IPS-15b (cell line): Measurements from ENCODE around the gene NGRN.
A peak's percentile ranks its signal among the peaks of the same experiment; 100 is the strongest.
"Not testable (repeated sequence)": the region's sequence is repeated elsewhere in the genome, so short reads cannot be mapped to it uniquely, and the experiment has no call there.

Experiments
- H3K27me3 ChIP-seq: one replicate; pipeline ENCODE4 v1.6.1; 2013; ENCODE audit warnings: low read length; ENCODE audit not compliant: control insufficient read depth, insufficient read depth
- H3K36me3 ChIP-seq: one replicate; pipeline ENCODE4 v1.6.1; 2013; ENCODE audit warnings: low read length; ENCODE audit not compliant: control insufficient read depth, insufficient read depth
- H3K4me1 ChIP-seq: one replicate; pipeline ENCODE4 v1.6.1; 2013; ENCODE audit warnings: mild to moderate bottlenecking, low read length; ENCODE audit not compliant: control insufficient read depth, insufficient read depth
- H3K4me3 ChIP-seq: one replicate; pipeline ENCODE4 v1.5.1; 2013; ENCODE audit warnings: low read depth, low read length
- H3K9ac ChIP-seq: one replicate; pipeline ENCODE4 v1.6.1; 2013; ENCODE audit warnings: low read depth, mild to moderate bottlenecking, low read length
- H3K9me3 ChIP-seq: one replicate; pipeline ENCODE4 v1.6.1; 2013; ENCODE audit warnings: mild to moderate bottlenecking, low read length; ENCODE audit not compliant: control insufficient read depth, insufficient read depth

NGRN gene

GRCh38 chr15:90240856-90241255 is 24.6 kb upstream of the NGRN start:
- H3K9me3 ChIP-seq, result no peaks in the 10 kb centered on the region
- H3K36me3 ChIP-seq, result peaks cover 3% of the 10 kb centered on the region
- no peaks in the 10 kb centered on the region for H3K27me3 ChIP-seq
- no peak overlapping the region for H3K4me3 ChIP-seq
- H3K9ac ChIP-seq, result no peak overlapping the region
- no peaks in the 10 kb centered on the region for H3K4me1 ChIP-seq

GRCh38 chr15:90241343-90242192 is 23.9 kb upstream of the NGRN start:
- Histone ChIP-seq H3K27me3 (no peaks in the 10 kb centered on the region), H3K9ac (no peak overlapping the region), H3K36me3 (peaks cover 3% of the 10 kb centered on the region), H3K4me1 (no peaks in the 10 kb centered on the region), H3K4me3 (no peak overlapping the region), H3K9me3 (no peaks in the 10 kb centered on the region)

DNA sequence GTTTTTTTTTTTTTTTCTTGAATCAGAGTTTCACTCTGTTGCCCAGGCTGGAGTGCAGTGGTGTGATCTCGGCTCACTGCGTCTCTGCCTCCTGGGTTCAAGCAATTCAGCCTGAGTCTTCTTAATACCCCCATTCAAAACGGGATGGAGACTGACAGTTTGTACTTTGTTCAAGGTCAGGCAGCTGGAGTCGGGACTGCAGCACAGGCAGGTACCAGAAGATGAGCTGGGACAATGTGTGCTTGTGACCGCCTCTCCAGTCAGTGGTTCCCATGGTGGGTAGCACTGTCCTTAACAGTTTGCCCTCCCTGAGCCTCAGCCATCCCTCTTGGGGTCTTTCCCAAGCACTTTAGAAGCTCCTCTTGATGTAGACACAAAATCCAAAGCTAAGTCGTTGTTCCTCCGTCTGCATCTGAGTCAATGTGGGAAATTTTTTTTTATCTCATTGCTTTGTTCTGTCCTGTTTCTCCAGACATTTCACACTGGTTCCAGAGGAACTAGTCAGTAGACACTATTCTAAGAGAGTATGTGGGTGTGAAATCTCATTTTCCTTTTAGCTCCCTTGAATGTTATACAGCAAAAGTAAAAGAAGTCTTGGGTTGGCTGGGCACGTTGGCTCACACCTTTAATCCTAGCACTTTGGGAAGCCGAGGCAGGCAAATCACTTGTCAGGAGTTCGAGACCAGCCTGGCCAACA is 21.4 kb upstream of the NGRN start:
- H3K9me3 ChIP-seq, result no peaks in the 10 kb centered on the region

DNA sequence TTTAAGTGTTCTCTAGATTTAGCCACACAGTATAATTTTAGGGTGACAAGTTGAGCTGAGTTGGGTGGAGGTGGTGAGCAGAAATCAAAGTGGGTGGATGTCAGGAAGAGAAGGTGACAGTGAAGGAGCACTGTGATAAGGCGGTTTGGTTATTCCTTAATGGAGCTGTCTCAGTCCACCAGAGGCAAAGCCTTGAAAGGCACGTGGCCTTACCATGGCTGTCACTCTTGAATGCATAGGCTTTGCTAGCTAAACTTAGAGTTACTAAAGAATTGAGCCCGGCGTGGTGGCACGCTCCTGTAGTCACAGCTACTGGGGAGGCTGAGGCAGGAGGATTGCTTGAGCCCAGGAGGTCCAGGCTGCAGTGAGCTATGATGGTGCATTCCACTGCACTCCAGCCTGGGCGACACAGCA is 16.7 kb upstream of the NGRN start:
- Histone ChIP-seq H3K4me3 (no peak overlapping the region), H3K36me3 (no peaks in the 10 kb centered on the region), H3K9ac (no peak overlapping the region)

More for the DNA sequence above, 21.4 kb upstream of the NGRN start:
- Histone ChIP-seq H3K4me3 (no peak overlapping the region), H3K9ac (no peak overlapping the region), H3K36me3 (peaks cover 3% of the 10 kb centered on the region), H3K4me1 (no peaks in the 10 kb centered on the region), H3K27me3 (peaks cover 2% of the 10 kb centered on the region)

DNA sequence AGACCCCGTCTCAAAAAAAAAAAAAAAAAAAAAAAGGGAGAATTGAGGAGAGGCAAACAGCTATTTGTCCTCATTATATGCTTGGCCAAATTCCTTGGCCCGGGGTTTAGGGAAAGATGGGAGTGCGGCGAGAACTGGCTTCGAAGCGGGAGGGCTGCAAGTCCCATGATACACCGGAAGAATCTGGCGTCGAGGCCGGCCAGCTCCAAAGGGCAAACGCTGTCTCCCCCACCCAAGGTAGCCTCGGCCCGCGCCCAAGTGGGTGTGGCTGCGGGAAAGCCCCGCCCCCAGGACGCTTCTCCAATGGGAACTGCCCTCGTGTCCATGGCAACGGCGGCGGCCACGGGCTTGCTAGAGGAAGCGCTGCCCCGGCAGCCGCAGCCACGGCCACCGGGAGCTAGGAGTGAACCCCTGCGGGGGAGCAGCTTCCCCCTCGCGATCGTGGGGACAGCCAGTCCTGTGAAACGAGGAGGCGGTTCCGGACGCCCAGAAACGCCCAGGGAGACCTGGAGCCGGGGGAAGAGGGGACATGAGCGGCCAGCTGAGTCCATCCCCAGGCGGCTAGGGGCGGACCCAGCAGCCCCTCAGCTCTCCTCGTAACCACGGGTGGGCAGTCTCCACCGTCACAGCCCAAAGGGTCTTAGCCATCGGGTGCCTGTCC is 16.1 kb upstream of the NGRN start, which contains the start of gene TTLL13:
TSS of gene TTLL13 (plus strand) at position 354 of the 661 bp plus-strand sequence. CDS start 1,075 bp downstream, outside the sequence.
- Histone ChIP-seq H3K9me3 (no peaks in the 10 kb centered on the region), H3K9ac (no peak within 1 kb of the TSS), H3K36me3 (no peaks in the 10 kb centered on the region), H3K4me1 (no peaks in the 10 kb centered on the region), H3K4me3 (peak within 1 kb of the TSS; percentile 61), H3K27me3 (peaks cover 11% of the 10 kb centered on the region)

More for the DNA sequence above, 16.7 kb upstream of the NGRN start:
- no peaks in the 10 kb centered on the region for H3K9me3 ChIP-seq
- H3K4me1 ChIP-seq, result no peaks in the 10 kb centered on the region
- peaks cover 11% of the 10 kb centered on the region for H3K27me3 ChIP-seq

- Histone ChIP-seq H3K4me1 (no peaks in the 10 kb centered on the region), H3K9ac (no peak overlapping the region), H3K36me3 (no peaks in the 10 kb centered on the region), H3K27me3 (no peaks in the 10 kb centered on the region), H3K4me3 (no peak overlapping the region), H3K9me3 (no peaks in the 10 kb centered on the region)
These were observed 7.7 kb upstream of the NGRN start for GRCh38 chr15:90257776-90258175.

DNA sequence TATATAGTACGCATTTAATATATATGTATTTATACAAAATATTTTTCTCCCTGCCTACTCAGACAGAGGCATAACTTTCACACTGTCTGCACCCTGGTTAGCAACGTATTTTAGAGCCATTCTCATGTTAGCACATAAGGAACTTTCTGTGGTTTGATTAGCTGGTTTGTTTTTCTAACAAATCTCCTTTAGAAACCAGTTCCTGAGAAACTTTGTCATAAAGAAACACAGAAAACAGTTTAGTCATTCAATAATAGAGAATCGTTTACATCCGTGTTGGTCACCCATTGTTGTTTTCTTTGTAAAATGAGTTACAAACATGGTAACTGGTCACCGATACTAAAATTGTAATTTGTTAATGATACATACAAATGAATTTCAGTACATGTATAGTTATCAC is 5.9 kb upstream of the NGRN start:
- no peak overlapping the region for H3K4me3 ChIP-seq
- H3K9me3 ChIP-seq, result no peaks in the 10 kb centered on the region
- no peak overlapping the region for H3K9ac ChIP-seq
- no peaks in the 10 kb centered on the region for H3K36me3 ChIP-seq
- H3K4me1 ChIP-seq, result no peaks in the 10 kb centered on the region
- H3K27me3 ChIP-seq, result no peaks in the 10 kb centered on the region

DNA sequence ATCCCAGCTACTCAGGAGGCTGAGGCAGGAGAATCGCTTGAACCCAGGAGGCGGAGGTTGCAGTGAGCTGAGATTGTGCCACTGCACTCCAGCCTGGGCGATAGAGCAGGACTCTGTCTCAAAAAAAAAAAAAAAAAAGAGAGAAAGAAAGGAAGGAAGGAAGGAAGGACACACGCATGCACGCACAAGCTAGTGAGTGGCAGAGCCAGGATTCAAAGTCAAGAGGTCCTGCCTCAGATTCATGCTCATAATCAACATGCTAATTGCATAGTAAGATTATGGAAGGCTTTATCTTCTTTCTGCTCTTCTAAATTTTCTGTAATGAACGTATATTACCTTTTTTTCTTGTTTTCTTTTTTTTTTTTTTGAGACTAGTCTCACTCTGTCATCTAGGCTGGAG is 4.7 kb upstream of the NGRN start:
- H3K36me3 ChIP-seq, H3K4me1 ChIP-seq, H3K27me3 ChIP-seq, H3K9ac ChIP-seq, H3K4me3 ChIP-seq, H3K9me3 ChIP-seq: not testable (repeated sequence)

DNA sequence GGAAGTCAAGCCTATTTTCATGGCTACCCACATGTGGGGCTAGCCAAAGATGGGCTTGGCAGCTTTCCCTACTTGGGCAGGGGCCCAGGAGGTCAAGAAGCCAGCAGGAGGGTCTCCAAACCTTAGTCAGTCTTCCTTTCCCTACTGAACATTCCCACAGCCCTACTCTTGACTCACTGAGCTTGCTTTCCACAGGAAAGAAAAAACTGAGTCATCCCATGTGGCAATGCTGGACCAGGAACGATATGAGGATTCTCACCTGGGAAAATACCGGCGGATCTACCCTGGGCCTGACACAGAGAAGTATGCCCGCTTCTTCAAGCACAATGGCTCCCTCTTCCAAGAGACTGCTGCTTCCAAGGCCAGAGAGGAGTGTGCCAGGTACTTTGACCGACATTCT is 3.7 kb upstream of the NGRN start:
- Histone ChIP-seq H3K36me3 (no peaks in the 10 kb centered on the region), H3K9ac (no peak overlapping the region), H3K27me3 (no peaks in the 10 kb centered on the region), H3K4me1 (no peaks in the 10 kb centered on the region), H3K4me3 (no peak overlapping the region), H3K9me3 (no peaks in the 10 kb centered on the region)

DNA sequence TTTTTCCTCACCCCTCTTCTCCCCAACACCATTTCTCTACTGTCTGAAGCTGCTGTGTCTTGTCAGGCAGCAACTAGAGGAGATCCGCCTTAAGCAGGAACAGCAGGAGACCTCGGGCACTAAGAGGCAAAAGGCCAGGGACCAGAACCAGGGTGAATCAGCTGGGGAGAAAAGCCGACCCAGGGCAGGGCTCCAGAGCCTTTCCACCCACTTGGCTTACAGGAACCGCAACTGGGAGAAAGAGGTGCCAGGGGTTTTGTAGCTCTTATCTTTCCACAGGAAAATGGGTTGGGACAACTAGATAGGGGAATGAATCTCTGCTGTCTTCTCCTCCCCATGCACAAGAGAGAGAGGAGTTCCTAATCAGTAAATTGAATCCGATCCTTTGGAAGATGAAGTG is 3.0 kb upstream of the NGRN start:
- H3K27me3 ChIP-seq, result no peaks in the 10 kb centered on the region
- no peak overlapping the region for H3K9ac ChIP-seq
- no peaks in the 10 kb centered on the region for H3K4me1 ChIP-seq
- H3K4me3 ChIP-seq, result no peak overlapping the region
- H3K36me3 ChIP-seq, result no peaks in the 10 kb centered on the region
- no peaks in the 10 kb centered on the region for H3K9me3 ChIP-seq

- peak overlapping the region; percentile 85 for H3K4me3 ChIP-seq
- no peaks in the 10 kb centered on the region for H3K27me3 ChIP-seq
- peak overlapping the region; percentile 90 for H3K9ac ChIP-seq
- H3K4me1 ChIP-seq, result no peaks in the 10 kb centered on the region
- no peaks in the 10 kb centered on the region for H3K36me3 ChIP-seq
- H3K9me3 ChIP-seq, result no peaks in the 10 kb centered on the region
These were observed 801 bp upstream of the NGRN start for GRCh38 chr15:90264671-90265070.
